Epithelial cell of proximal tubule (primary cell): ENCODE results near the gene SDHB. TPM values are rescaled to one million over a fixed set of nuclear protein-coding genes. Genes with fewer than 3 reads are reported as not detected.

ENCODE experiments used
- DNase-seq: peaks from one replicate; pipeline ENCODE4 v3.0.0-alpha.2; 2011; ENCODE audit warnings: low read depth
- H3K4me3 ChIP-seq: 2 replicates; pipeline ENCODE4 v1.5.1; 2011; ENCODE audit warnings: low read depth, mild to moderate bottlenecking, low read length
- total RNA-seq: library from RNA; depleted of rRNA; stranded (reverse); fragments of >200 nt; gene quantifications from 2 replicates; pipeline ENCODE4 v1.2.3, GENCODE V29; 2015
- TF ChIP-seq, protein P1 (sequence below): conservative IDR thresholded peaks from 2 replicates; pipeline ENCODE4 v1.5.1; 2012; ENCODE audit warnings: low read depth, mild to moderate bottlenecking, low read length

SDHB gene
- total RNA-seq, 1 donor from 2014 or later = 118 TPM

DNA sequence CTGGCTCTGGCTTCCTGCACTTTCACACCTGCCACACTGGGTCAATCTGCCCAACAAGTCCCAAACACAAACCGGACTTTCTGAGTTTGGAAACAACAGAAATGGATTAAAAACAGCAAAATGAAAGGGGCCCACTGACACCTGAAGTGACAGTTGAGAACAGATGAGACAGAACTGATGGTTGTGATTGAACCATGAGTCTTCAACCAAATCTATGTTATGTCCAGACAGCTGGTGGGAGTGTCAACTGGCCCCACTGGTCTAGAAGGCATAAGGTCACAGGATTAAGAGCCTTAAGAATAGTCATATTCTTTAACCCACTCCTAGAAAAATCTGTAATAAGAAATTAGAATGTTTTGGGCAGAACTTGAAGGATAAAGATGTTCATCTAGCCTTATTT, 29.1 kb downstream of the SDHB start:
- no peak overlapping the region for H3K4me3 ChIP-seq
- TF ChIP-seq, protein P1, sequence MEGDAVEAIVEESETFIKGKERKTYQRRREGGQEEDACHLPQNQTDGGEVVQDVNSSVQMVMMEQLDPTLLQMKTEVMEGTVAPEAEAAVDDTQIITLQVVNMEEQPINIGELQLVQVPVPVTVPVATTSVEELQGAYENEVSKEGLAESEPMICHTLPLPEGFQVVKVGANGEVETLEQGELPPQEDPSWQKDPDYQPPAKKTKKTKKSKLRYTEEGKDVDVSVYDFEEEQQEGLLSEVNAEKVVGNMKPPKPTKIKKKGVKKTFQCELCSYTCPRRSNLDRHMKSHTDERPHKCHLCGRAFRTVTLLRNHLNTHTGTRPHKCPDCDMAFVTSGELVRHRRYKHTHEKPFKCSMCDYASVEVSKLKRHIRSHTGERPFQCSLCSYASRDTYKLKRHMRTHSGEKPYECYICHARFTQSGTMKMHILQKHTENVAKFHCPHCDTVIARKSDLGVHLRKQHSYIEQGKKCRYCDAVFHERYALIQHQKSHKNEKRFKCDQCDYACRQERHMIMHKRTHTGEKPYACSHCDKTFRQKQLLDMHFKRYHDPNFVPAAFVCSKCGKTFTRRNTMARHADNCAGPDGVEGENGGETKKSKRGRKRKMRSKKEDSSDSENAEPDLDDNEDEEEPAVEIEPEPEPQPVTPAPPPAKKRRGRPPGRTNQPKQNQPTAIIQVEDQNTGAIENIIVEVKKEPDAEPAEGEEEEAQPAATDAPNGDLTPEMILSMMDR = no peak
- DNase-seq = no peak

DNA sequence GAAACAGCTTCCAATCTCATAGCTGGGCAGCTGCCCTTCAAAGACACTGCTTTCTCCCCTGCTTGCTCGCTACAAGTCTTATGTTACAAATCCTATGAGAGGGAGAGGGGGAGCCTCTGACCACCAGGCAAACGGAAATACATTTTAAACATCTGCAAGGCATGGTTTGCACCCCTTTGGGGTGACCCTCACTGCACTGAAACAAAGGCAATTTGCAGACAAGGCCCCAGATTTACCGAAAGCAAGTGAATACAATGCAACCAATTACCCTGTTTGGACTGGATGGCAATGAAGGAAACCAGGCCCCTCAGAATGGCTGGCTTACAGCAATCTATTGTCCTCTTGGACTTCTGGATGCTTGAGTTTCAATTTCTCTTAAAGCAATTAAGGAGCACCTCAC, 30.3 kb downstream of the SDHB start:
- no peak for DNase-seq
- TF ChIP-seq, protein P1 = no peak
- H3K4me3 ChIP-seq = no peak overlapping the region

DNA sequence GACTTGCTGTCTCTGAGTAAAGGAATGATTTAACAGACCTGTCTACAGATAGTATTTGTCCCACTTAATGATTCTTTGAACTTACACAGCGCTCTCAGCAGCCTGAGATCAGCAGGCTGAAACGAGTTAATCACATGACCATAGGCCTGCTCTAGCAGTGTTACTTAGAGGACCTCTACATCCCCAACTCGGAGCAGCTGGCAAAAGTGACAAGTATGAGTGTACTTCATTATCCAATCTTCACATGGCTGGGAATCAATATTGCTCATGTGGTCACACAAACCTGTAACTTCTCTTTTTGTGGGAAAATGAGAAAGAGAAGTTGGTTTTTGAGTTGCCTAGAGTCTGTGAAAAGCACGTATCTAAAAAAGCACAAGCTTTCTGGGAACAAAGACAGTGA, 30.7 kb downstream of the SDHB start:
- no peak overlapping the region for H3K4me3 ChIP-seq
- DNase-seq = no peak
- TF ChIP-seq, protein P1 = no peak

DNA sequence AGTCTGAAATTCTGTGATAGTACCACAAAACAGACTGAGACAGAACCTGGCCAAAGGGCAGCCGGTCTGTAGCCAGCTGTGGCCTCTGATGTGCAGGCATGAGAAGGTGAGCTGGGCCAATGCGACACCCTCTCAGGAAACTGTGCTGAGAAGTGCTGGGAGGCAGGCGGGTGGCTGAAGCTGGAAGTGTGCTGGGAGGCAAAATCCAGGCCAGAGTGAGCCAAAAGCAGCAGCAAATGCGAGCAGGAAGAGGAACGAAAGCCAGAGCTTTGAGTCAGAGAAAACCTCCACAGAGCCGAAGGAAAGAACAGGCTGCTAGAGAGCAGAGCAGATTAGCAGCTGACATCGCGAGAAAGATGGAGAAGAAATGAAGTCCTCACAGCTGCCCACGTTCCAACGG, 31.9 kb downstream of the SDHB start:
- H3K4me3 ChIP-seq = no peak overlapping the region
- DNase-seq = no peak
- TF ChIP-seq, protein P1 = no peak

DNA sequence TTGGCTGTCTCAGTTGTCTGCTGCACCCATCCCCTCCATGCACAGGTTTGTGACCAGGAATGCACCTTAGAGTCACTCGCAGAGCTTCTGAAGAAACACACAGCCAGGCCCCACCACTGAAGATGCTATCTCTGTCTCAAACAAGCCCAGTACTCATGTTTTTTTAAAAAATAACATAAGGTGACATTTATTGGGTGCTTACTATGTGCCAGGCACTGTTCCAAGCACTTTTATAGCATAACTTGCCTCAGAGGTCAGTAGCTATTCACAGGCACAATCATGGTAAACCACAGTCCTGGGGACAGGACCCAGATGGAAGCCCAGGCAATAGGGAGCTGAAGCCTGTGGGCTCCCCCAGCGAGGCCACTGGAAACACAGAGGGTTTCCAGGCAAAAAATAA, 33.3 kb downstream of the SDHB start:
- TF ChIP-seq, protein P1 = no peak
- H3K4me3 ChIP-seq = no peak overlapping the region
- DNase-seq = no peak

DNA sequence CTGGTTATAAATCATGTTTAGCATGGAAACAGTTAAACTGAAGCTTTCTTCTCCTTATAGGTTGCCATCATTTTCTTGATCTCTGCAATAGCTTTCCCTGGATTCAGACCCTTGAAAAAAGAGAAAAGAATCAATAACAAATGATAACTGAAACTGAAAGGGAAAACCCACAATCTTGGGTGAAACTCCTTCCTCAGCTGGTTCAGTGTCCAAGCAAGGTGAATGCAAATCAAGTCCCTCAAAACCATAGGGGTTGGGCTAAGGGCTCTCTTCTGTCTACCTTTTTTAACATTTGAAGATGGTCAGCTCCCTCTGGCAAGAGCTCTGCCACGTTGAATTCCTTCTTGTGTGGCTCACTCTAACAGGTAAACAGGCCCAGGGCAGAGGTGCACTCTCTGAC, 35.0 kb downstream of the SDHB start:
- TF ChIP-seq, protein P1 = no peak
- H3K4me3 ChIP-seq = no peak overlapping the region
- DNase-seq = no peak

DNA sequence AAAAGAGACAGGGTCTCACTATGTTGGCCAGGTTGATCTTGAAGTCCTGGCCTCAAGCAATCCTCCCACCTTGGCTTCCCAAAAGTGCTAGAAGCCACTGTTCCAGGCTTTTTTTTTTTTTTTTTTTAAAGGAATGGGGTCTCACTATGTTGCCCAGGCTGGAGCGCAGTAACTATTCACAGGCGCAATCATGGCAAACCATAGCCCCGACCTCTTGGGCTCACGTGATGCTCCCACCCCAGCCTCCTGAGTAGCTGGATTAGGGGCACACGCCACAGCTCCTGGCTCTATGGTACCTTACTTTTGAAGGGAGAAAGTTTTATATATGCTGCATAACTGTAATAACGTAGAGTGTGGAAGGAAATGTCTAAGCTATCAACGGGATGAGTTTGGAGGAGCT, 36.4 kb downstream of the SDHB start:
- TF ChIP-seq, protein P1 = no peak

More for the DNA sequence above, 36.4 kb downstream of the SDHB start:
- DNase-seq = no peak
- no peak overlapping the region for H3K4me3 ChIP-seq
